ENCODE measurements around the gene P2RX7. TPM values are rescaled to one million over a fixed set of nuclear protein-coding genes. Genes with fewer than 3 reads are reported as not detected.

P2RX7 gene
- total and polyA plus RNA-seq, 4 experiments from 2014 or later: 3.8 to 8.6 (median 7.1) TPM

GRCh38 chr12:121095544-121096198, 37.0 kb upstream of the P2RX7 start:
- Mint-ChIP-seq H3K27me3 (peaks cover 1 to 7% of the 10 kb centered on the region in 2 donors), H3K27ac (peak overlapping the region; percentile 16 to 90 (median 76)), H3K4me1 (peaks cover 34 to 54% (median 45%) of the 10 kb centered on the region in 4 donors), H3K4me3 (peak overlapping the region; percentile 76 to 91 (median 84)), H3K36me3 (no peaks in the 10 kb centered on the region), H3K9me3 (peaks cover 0 to 8% (median 4%) of the 10 kb centered on the region in 8 donors)
- no peaks in the 10 kb centered on the region for H3K36me3 ChIP-seq (ENCODE audit: insufficient read depth, low read length)
- H3K4me1 ChIP-seq (ENCODE audit: insufficient read depth, low read length): peaks cover 46% of the 10 kb centered on the region
- intact Hi-C loops (cut with micrococcal nuclease): loop anchor here (1.0 to 10.0 kb wide), 7 partner anchors 35 to 771 kb away; partner anchors contain the start of genes C12orf43 and PLA2G1B
- peak; percentile 72 to 77 (median 72) for DNase-seq
- no peaks in the 10 kb centered on the region for H3K27me3 ChIP-seq (ENCODE audit: insufficient read depth, low read length)
- no peak overlapping the region for H3K27ac ChIP-seq (ENCODE audit: low read depth, low read length)
- peak overlapping the region; percentile 58 to 59 for H3K4me3 ChIP-seq (ENCODE audit: low read length in 2 of 2)
- H3K9me3 ChIP-seq (ENCODE audit: control insufficient read depth in 1 of 2, low read length in 2 of 2): no peaks in the 10 kb centered on the region
- ChIA-PET POLR2A (ENCODE audit: partially characterized antibody) (interaction anchor here (0.7 to 2.0 kb wide), 3 partner anchors 36 to 832 kb away, joined by 3 to 10 read pairs (median 4); no protein-coding TSS in a partner anchor), CTCF (ENCODE audit: partially characterized antibody) (interaction anchor here (0.8 to 10.2 kb wide), 9 partner anchors 8 to 135 kb away, joined by 3 to 137 read pairs (median 4); no protein-coding TSS in a partner anchor)

- peak overlapping the region in 6 of 8 donors; percentile 76 to 91 (median 85) for H3K4me3 Mint-ChIP-seq
- peaks cover 46% of the 10 kb centered on the region for H3K4me1 ChIP-seq (ENCODE audit: insufficient read depth, low read length)
Measured at GRCh38 chr12:121096199-121096798, 36.4 kb upstream of the P2RX7 start.

GRCh38 chr12:121099779-121100178, 32.9 kb upstream of the P2RX7 start:
- intact Hi-C loops (cut with micrococcal nuclease): loop anchor here (5.0 to 10.0 kb wide), 3 partner anchors 245 to 775 kb away; partner anchors contain the start of gene PLA2G1B
- no peaks in the 10 kb centered on the region for H3K36me3 ChIP-seq (ENCODE audit: insufficient read depth, low read length)
- H3K9me3 ChIP-seq (ENCODE audit: control insufficient read depth in 1 of 2, low read length in 2 of 2): no peaks in the 10 kb centered on the region
- H3K27me3 ChIP-seq (ENCODE audit: insufficient read depth, low read length): no peaks in the 10 kb centered on the region
- no peaks in the 10 kb centered on the region for H3K36me3 Mint-ChIP-seq
- ChIA-PET POLR2A (ENCODE audit: partially characterized antibody) (no interaction called here), CTCF (ENCODE audit: partially characterized antibody) (interaction anchor here (0.6 to 10.2 kb wide), 3 partner anchors 10 to 84 kb away, joined by 3 to 137 read pairs (median 9); no protein-coding TSS in a partner anchor)
- H3K9me3 Mint-ChIP-seq: peaks cover 0 to 11% (median 6%) of the 10 kb centered on the region in 8 donors
- H3K27ac Mint-ChIP-seq: no peak overlapping the region
- H3K27ac ChIP-seq (ENCODE audit: low read depth, low read length): no peak overlapping the region
- H3K4me3 ChIP-seq (ENCODE audit: low read length in 2 of 2): no peak overlapping the region
- peaks cover 1 to 10% of the 10 kb centered on the region in 2 donors for H3K27me3 Mint-ChIP-seq
- no peak for DNase-seq
- H3K4me1 ChIP-seq (ENCODE audit: insufficient read depth, low read length): peaks cover 15% of the 10 kb centered on the region
- peaks cover 7 to 16% (median 12%) of the 10 kb centered on the region in 4 donors for H3K4me1 Mint-ChIP-seq
- H3K4me3 Mint-ChIP-seq: no peak overlapping the region

More at GRCh38 chr12:121096199-121096798, 36.4 kb upstream of the P2RX7 start:
- Histone ChIP-seq H3K27ac (ENCODE audit: low read depth, low read length) (no peak overlapping the region), H3K9me3 (ENCODE audit: control insufficient read depth in 1 of 2, low read length in 2 of 2) (no peaks in the 10 kb centered on the region), H3K4me3 (ENCODE audit: low read length in 2 of 2) (no peak overlapping the region), H3K27me3 (ENCODE audit: insufficient read depth, low read length) (no peaks in the 10 kb centered on the region), H3K36me3 (ENCODE audit: insufficient read depth, low read length) (no peaks in the 10 kb centered on the region)
- H3K27me3 Mint-ChIP-seq: peaks cover 1 to 7% of the 10 kb centered on the region in 2 donors
- H3K27ac Mint-ChIP-seq: peak overlapping the region in 2 of 7 donors; percentile 36 to 90
- intact Hi-C loops (cut with micrococcal nuclease): loop anchor here (1.0 to 10.0 kb wide), 7 partner anchors 36 to 771 kb away; partner anchors contain the start of genes C12orf43 and PLA2G1B
- no peaks in the 10 kb centered on the region for H3K36me3 Mint-ChIP-seq
- POLR2A ChIA-PET (ENCODE audit: partially characterized antibody): interaction anchor here (0.6 to 2.0 kb wide), 4 partner anchors 36 to 833 kb away, joined by 3 to 10 read pairs (median 4); no protein-coding TSS in a partner anchor
- H3K4me1 Mint-ChIP-seq: peaks cover 31 to 47% (median 40%) of the 10 kb centered on the region in 4 donors
- peak in 1 of 5 donors; percentile 9 for DNase-seq
- peaks cover 0 to 8% (median 4%) of the 10 kb centered on the region in 8 donors for H3K9me3 Mint-ChIP-seq
- CTCF ChIA-PET (ENCODE audit: partially characterized antibody): interaction anchor here (0.7 to 10.2 kb wide), 13 partner anchors 8 to 447 kb away, joined by 3 to 137 read pairs (median 4); no protein-coding TSS in a partner anchor

GRCh38 chr12:121102307-121102706, 30.4 kb upstream of the P2RX7 start:
- no peak overlapping the region for H3K27ac ChIP-seq (ENCODE audit: low read depth, low read length)
- H3K27me3 ChIP-seq (ENCODE audit: insufficient read depth, low read length): no peaks in the 10 kb centered on the region
- DNase-seq: no peak
- no peak overlapping the region for H3K27ac Mint-ChIP-seq
- H3K4me3 Mint-ChIP-seq: no peak overlapping the region
- H3K9me3 Mint-ChIP-seq: peaks cover 0 to 15% (median 7%) of the 10 kb centered on the region in 8 donors
- H3K36me3 ChIP-seq (ENCODE audit: insufficient read depth, low read length): no peaks in the 10 kb centered on the region
- H3K36me3 Mint-ChIP-seq: no peaks in the 10 kb centered on the region
- H3K9me3 ChIP-seq (ENCODE audit: control insufficient read depth in 1 of 2, low read length in 2 of 2): no peaks in the 10 kb centered on the region
- ChIA-PET POLR2A (ENCODE audit: partially characterized antibody) (interaction anchor here (1.2 kb wide), 1 partner anchor 26 kb away, joined by 3 read pairs; no protein-coding TSS in a partner anchor), CTCF (ENCODE audit: partially characterized antibody) (interaction anchor here (0.7 to 1.8 kb wide), 6 partner anchors 9 to 456 kb away, joined by 3 to 7 read pairs (median 4); no protein-coding TSS in a partner anchor)
- no peak overlapping the region for H3K4me3 ChIP-seq (ENCODE audit: low read length in 2 of 2)
- peaks cover 1 to 10% of the 10 kb centered on the region in 2 donors for H3K27me3 Mint-ChIP-seq
- H3K4me1 Mint-ChIP-seq: no peaks in the 10 kb centered on the region
- no peaks in the 10 kb centered on the region for H3K4me1 ChIP-seq (ENCODE audit: insufficient read depth, low read length)
- intact Hi-C loops (cut with micrococcal nuclease): no loop called here

- H3K4me3 Mint-ChIP-seq: no peak overlapping the region
- H3K4me1 ChIP-seq (ENCODE audit: insufficient read depth, low read length): no peaks in the 10 kb centered on the region
- H3K36me3 Mint-ChIP-seq: no peaks in the 10 kb centered on the region
- H3K27ac Mint-ChIP-seq: no peak overlapping the region
- no peak for DNase-seq
- ChIA-PET CTCF (ENCODE audit: partially characterized antibody) (no interaction called here), POLR2A (ENCODE audit: partially characterized antibody) (no interaction called here)
- peaks cover 0 to 8% (median 5%) of the 10 kb centered on the region in 8 donors for H3K9me3 Mint-ChIP-seq
- peaks cover 0 to 5% (median 4%) of the 10 kb centered on the region in 4 donors for H3K4me1 Mint-ChIP-seq
- H3K36me3 ChIP-seq (ENCODE audit: insufficient read depth, low read length): no peaks in the 10 kb centered on the region
- no peaks in the 10 kb centered on the region for H3K9me3 ChIP-seq (ENCODE audit: control insufficient read depth in 1 of 2, low read length in 2 of 2)
- H3K27ac ChIP-seq (ENCODE audit: low read depth, low read length): no peak overlapping the region
- H3K27me3 ChIP-seq (ENCODE audit: insufficient read depth, low read length): no peaks in the 10 kb centered on the region
- H3K27me3 Mint-ChIP-seq: no peaks in the 10 kb centered on the region
- intact Hi-C loops (cut with micrococcal nuclease): no loop called here
- no peak overlapping the region for H3K4me3 ChIP-seq (ENCODE audit: low read length in 2 of 2)
Measured at GRCh38 chr12:121107681-121108080, 25.0 kb upstream of the P2RX7 start.

GRCh38 chr12:121108492-121108891, 24.2 kb upstream of the P2RX7 start:
- Histone ChIP-seq H3K36me3 (ENCODE audit: insufficient read depth, low read length) (no peaks in the 10 kb centered on the region), H3K4me1 (ENCODE audit: insufficient read depth, low read length) (no peaks in the 10 kb centered on the region), H3K27me3 (ENCODE audit: insufficient read depth, low read length) (no peaks in the 10 kb centered on the region), H3K4me3 (ENCODE audit: low read length in 2 of 2) (no peak overlapping the region), H3K27ac (ENCODE audit: low read depth, low read length) (no peak overlapping the region), H3K9me3 (ENCODE audit: control insufficient read depth in 1 of 2, low read length in 2 of 2) (no peaks in the 10 kb centered on the region)
- intact Hi-C loops (cut with micrococcal nuclease): no loop called here
- H3K27ac Mint-ChIP-seq: no peak overlapping the region
- ChIA-PET CTCF (ENCODE audit: partially characterized antibody) (interaction anchor here (0.7 to 6.3 kb wide), 3 partner anchors 30 to 165 kb away, joined by 3 to 36 read pairs (median 10); no protein-coding TSS in a partner anchor), POLR2A (ENCODE audit: partially characterized antibody) (no interaction called here)
- H3K36me3 Mint-ChIP-seq: no peaks in the 10 kb centered on the region
- H3K4me3 Mint-ChIP-seq: no peak overlapping the region
- no peaks in the 10 kb centered on the region for H3K27me3 Mint-ChIP-seq
- H3K4me1 Mint-ChIP-seq: peaks cover 0 to 5% (median 4%) of the 10 kb centered on the region in 4 donors
- DNase-seq: no peak
- peaks cover 0 to 8% (median 5%) of the 10 kb centered on the region in 8 donors for H3K9me3 Mint-ChIP-seq
